LHCN-M2 (cell line): ENCODE data around the gene HBB. TPM values are rescaled to one million over a fixed set of nuclear protein-coding genes. Genes with fewer than 3 reads are reported as not detected.

Experiments
- DNase-seq: peaks from one replicate; pipeline ENCODE4 v3.0.0-alpha.2; 2012; ENCODE audit warnings: low read depth
- total RNA-seq: library from RNA; depleted of rRNA; stranded (reverse); fragments of >200 nt; gene quantifications from 2 replicates; pipeline ENCODE4 v1.2.3, GENCODE V29; 2014

Gene HBB
- total RNA-seq, 1 experiment from 2014 or later: not detected

GRCh38 chr11:5247472-5248192 lies 20.8 kb upstream of the HBB start:
- DNase-seq: no peak

- no peak for DNase-seq
Observed at GRCh38 chr11:5246772-5247471, 20.1 kb upstream of the HBB start.

GRCh38 chr11:5245155-5245554 lies 18.3 kb upstream of the HBB start:
- DNase-seq: no peak

- no peak for DNase-seq
Observed at GRCh38 chr11:5243816-5244180, 16.9 kb upstream of the HBB start.

- peak; percentile 3 for DNase-seq
Observed at GRCh38 chr11:5242933-5243815, 16.3 kb upstream of the HBB start.

GRCh38 chr11:5242208-5242607 lies 15.3 kb upstream of the HBB start:
- DNase-seq: no peak

GRCh38 chr11:5241458-5241857 lies 14.6 kb upstream of the HBB start:
- DNase-seq: no peak

GRCh38 chr11:5240458-5240857 lies 13.6 kb upstream of the HBB start:
- no peak for DNase-seq

GRCh38 chr11:5240056-5240455 lies 13.2 kb upstream of the HBB start:
- DNase-seq: no peak

- DNase-seq: no peak
Observed at GRCh38 chr11:5239046-5239445, 12.2 kb upstream of the HBB start.

- no peak for DNase-seq
Observed at GRCh38 chr11:5238486-5238885, 11.6 kb upstream of the HBB start.

- no peak for DNase-seq
Observed at GRCh38 chr11:5237420-5237819, 10.5 kb upstream of the HBB start.

GRCh38 chr11:5235364-5236095 lies 8.7 kb upstream of the HBB start:
- DNase-seq: no peak

- peak; percentile 11 for DNase-seq
Observed at GRCh38 chr11:5234381-5234834, 7.5 kb upstream of the HBB start, which contains the start of gene HBD. TSS of gene HBD (minus strand) at chr11:5234483. CDS start at chr11:5234433, 50 bp downstream.

GRCh38 chr11:5233307-5233706 lies 6.4 kb upstream of the HBB start:
- DNase-seq: no peak

- DNase-seq: no peak
Observed at GRCh38 chr11:5232821-5233220, 6.0 kb upstream of the HBB start.

GRCh38 chr11:5232176-5232575 lies 5.3 kb upstream of the HBB start:
- no peak for DNase-seq

- no peak for DNase-seq
Observed at GRCh38 chr11:5231111-5231510, 4.2 kb upstream of the HBB start.

- no peak for DNase-seq
Observed at GRCh38 chr11:5230266-5230665, 3.4 kb upstream of the HBB start.

- DNase-seq: no peak
Observed at GRCh38 chr11:5229796-5230195, 2.9 kb upstream of the HBB start.

GRCh38 chr11:5229356-5229755 lies 2.5 kb upstream of the HBB start:
- DNase-seq: no peak
